HG03558 (cell line): ENCODE results near the gene MAD1L1.
"Not testable (repeated sequence)": the region's sequence is repeated elsewhere in the genome, so short reads cannot be mapped to it uniquely, and the experiment has no call there.

Experiments used
- ATAC-seq: cut with Tn5 transposase; IDR thresholded peaks from one replicate; pipeline ENCODE4 v1.9.1; 2021; ENCODE audit warnings: moderate number of reproducible peaks; ENCODE audit not compliant: unreplicated experiment; ENCODE audit errors: extremely low read depth

The MAD1L1 gene

DNA sequence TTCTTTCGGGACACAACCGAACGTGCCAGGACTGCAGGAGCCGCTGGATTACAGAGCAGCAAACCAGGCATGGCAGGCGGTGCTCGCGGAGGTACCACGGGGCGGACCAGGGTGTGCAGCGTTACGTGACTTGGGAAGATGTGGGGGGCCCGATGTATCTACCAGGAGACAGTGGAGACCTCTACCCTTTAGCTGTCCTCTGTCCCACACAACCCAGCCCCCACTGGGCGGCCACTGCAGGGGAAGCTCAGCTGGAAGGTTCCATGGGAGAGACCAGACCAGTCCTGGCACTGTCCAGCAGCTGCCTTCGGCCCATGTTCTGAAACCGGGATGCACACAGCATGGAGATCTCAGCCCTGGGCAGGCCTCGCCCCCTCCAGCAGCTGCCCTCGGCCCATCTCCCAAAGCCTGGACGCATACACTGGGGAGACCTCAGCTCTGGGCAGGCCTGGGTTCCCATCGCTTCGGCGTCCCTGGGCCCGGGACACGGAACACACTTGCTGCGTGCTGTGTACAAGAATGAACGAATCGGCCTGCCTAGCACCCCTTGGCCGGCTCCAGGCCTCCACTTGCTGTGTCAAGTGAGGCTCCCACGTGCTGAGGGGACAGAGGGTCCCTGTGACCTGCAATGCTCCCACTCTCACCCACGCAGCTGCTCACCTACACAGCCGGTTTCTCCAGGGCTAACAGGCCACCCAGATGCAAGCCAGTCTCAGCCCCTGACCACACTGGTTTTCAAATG is 385.3 kb downstream of the MAD1L1 start:
- ATAC-seq: no peak

GRCh38 chr7:1846331-1847065 is 386.2 kb downstream of the MAD1L1 start:
- ATAC-seq: no peak

DNA sequence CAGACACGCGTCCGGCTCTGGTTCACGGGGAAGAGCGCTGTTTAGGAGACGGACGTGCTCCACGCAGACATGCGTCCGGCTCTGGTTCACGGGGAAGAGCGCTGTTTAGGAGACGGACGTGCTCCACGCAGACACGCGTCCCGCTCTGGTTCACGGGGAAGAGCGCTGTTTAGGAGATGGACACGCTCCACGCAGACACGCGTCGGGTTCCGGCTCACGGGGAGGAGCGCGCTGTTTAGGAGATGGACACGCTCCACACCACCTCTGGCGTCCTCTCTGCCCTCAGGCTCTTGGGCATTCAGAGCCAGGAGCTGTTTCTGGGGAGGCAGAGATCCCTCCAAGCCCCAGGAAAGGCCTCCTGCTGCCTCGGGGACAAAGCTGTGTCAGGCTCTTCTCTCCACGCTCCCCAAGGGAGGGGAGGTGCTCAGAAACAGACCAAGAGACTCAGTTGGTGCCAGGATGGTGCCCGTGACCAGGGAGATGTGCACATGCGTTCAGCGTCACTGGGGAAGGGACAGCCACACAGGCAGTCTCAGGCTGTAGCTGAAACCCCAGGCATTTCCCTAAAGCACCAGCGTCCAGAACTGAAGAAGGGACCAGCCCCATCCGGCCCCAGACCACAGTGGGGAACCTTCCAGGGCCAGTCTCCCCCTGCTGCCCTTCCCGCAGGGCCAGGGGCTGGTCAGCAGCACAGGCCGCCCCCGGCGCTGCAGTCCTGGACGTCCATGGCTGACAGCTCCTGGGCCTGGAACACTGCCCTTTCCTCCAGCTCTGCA is 387.0 kb downstream of the MAD1L1 start:
- ATAC-seq: no peak

GRCh38 chr7:1844951-1845390 is 387.8 kb downstream of the MAD1L1 start:
- ATAC-seq: no peak

DNA sequence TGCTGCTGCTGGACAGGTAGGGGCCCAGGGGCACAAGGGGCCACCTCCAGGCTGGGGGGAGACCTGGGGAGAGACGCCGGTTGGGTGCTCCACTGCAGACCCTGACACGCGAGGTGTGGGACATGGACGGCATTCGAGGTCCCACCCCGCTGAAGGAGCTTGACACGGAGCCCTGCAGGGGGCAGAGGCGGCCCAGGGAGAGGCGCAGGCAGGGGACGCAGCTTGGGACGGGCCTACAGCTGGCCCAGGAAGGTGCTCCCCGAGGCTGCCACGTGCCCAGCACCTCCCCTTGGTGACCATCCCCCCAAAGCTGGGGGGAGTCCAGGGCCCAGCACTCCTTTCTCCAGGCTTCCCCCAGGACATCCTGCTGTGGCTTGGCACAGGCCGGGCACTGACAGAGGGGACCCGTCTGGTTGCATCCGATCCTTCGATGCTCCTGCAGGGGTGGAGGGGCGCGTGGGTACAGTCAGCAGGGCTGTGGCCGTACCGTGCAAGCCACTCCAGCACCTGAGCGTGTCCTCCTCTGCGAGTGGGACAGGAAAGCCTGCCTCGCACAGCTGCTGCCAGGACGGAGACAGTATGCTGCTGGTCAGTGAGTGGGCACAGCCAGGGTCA is 388.3 kb downstream of the MAD1L1 start:
- ATAC-seq: no peak

GRCh38 chr7:1843921-1844335 is 388.8 kb downstream of the MAD1L1 start:
- no peak for ATAC-seq

DNA sequence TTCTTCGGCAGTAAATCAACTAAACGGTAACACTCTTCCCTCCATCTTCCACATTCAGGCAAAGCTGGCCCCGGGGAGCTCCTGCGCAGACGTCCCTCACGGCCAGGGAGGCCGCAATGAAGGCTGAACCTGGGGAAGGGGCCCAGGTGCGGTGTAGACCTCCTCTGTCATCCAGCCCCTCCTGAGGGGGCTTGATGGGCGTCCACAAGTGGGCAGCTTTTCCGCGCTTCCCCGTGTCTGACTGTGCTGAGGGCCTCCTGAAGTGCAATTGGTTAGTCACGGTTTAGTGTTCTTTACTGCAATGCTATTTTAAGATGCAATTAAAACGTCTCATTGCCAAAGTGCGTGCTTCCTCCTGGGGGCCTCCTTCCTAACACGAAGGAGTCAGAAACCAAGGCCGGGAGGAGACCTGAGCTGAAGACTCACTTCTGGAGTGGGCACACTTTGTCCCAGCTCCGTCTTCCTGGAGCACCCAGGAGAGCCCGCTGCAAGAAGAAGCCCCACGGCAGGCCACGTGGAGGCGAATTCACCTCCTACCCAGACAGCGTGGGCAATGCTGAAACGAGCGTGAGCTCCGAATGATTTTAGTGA is 389.4 kb downstream of the MAD1L1 start:
- no peak for ATAC-seq

- ATAC-seq: no peak
Measured at GRCh38 chr7:1842321-1843221, 390.2 kb downstream of the MAD1L1 start.

GRCh38 chr7:1841286-1842021 is 391.3 kb downstream of the MAD1L1 start:
- not testable (repeated sequence) for ATAC-seq

GRCh38 chr7:1840744-1841143 is 392.0 kb downstream of the MAD1L1 start:
- not testable (repeated sequence) for ATAC-seq

DNA sequence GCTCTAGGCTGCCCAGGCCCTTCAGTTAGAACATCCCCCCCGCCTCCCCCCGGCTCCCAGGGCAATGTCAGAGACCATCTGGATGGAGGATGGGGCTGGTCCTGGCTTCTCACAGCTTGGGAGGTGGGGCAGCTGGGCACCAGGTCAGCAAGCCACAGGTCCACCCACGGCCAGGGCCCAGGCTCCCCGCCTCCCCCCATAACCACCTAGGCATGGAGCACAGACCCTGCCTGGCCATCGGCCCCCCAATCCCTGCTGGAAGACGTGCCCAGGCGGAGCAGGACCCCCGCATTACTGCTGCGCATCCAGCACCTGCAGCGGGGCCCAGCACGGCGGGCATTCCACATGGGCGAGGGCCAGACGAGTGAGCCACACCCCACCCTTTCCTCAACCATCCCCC is 393.0 kb downstream of the MAD1L1 start:
- no peak for ATAC-seq

GRCh38 chr7:1838911-1839531 is 393.7 kb downstream of the MAD1L1 start:
- ATAC-seq: not testable (repeated sequence)

GRCh38 chr7:1838544-1838872 is 394.2 kb downstream of the MAD1L1 start:
- ATAC-seq: not testable (repeated sequence)

- not testable (repeated sequence) for ATAC-seq
Measured at GRCh38 chr7:1837696-1838543, 394.8 kb downstream of the MAD1L1 start.

- not testable (repeated sequence) for ATAC-seq
Measured at GRCh38 chr7:1831933-1832535, 400.7 kb downstream of the MAD1L1 start.

GRCh38 chr7:1831471-1831870 is 401.3 kb downstream of the MAD1L1 start:
- ATAC-seq: not testable (repeated sequence)

DNA sequence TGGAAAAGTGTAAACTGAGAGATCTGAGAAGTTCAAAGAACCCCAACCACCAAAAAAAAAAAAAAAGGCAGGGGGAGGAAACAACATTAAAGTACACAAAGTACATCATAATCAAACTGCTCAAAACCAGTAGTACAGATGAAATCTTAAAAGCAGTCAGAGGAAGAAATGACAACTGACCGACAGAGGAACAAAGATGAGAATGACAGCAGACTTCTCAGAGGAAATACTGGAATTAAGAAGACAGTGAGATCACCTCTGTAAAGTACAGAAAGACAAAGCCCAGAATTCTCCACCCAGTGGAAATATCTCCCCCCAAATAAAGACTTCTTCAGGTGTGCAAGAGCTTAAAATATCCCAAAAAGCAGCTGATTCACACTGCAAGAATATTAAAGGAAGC is 403.1 kb downstream of the MAD1L1 start:
- ATAC-seq: not testable (repeated sequence)
